B cell (primary cell): ENCODE results near the gene SDR9C7. TPM values are rescaled to one million over a fixed set of nuclear protein-coding genes. Genes with fewer than 3 reads are reported as not detected.

Experiments
- ATAC-seq: fragments of 200-7000 bp; cut with Tn5 transposase; one replicate; pipeline ENCODE4 v1.10.0; 2021; ENCODE audit warnings: low read depth, mild to moderate bottlenecking, moderate number of reproducible peaks, moderate library complexity
- CTCF ChIA-PET: fragments of 350-600 bp; sonication (Branson Sonifier 250); formaldehyde crosslinking; loops from one replicate; lab custom pipeline; 2021; ENCODE audit warnings: antibody characterized with exemption, inconsistent platforms; lab: Charles Lee
- POLR2A ChIA-PET: fragments of 350-600 bp; sonication (Branson Sonifier 250); formaldehyde crosslinking; loops from one replicate; lab custom pipeline; 2021; ENCODE audit warnings: antibody characterized with exemption; lab: Charles Lee
- DNase-seq: peaks from one replicate; pipeline ENCODE4 v3.0.0; 2013
- H2AFZ ChIP-seq: 2 replicates; pipeline ENCODE4 v1.6.1; 2012; ENCODE audit warnings: mild to moderate bottlenecking, low read depth, low read length; ENCODE audit not compliant: insufficient read depth, poor library complexity, severe bottlenecking
- H3K27ac ChIP-seq, 2 donors: 1 replicate in 1 of 2; 2 replicates in 1 of 2; pipeline ENCODE4 v1.5.1; 2012 to 2013; ENCODE audit warnings: low read length in 2 of 2, mild to moderate bottlenecking in 2 of 2, moderate library complexity in 1 of 2
- H3K27me3 ChIP-seq, 4 experiments: fragments of 200-600 bp in 1 of 4; sonication (generic) in 1 of 4; replicated peaks in 1 of 4; 1 replicate in 2 of 4; 2 replicates in 2 of 4; pipeline versions ENCODE4 v1.6.1 to v1.7.0; 2013 to 2016; ENCODE audit warnings: low read length in 3 of 4, mild to moderate bottlenecking in 2 of 4, mixed read lengths in 1 of 4, moderate library complexity in 1 of 4; ENCODE audit not compliant: insufficient read depth in 4 of 4, control insufficient read depth in 3 of 4; ENCODE audit errors: control extremely low read depth in 1 of 4
- H3K36me3 ChIP-seq, 2 experiments: replicated peaks in 1 of 2; 1 replicate in 1 of 2; 2 replicates in 1 of 2; pipeline versions ENCODE4 v1.6.1 to v1.7.1; 2013; ENCODE audit warnings: low read length in 1 of 2; ENCODE audit not compliant: insufficient read depth in 2 of 2, control insufficient read depth in 1 of 2; ENCODE audit errors: control extremely low read depth in 1 of 2, extremely low read depth in 1 of 2
- H3K4me1 ChIP-seq, 2 donors: fragments of 200-600 bp in 1 of 2; sonication (generic) in 1 of 2; 1 replicate in 1 of 2; 2 replicates in 1 of 2; pipeline versions ENCODE4 v1.5.1 to v1.6.1; 2013 to 2017; ENCODE audit warnings: low read length in 2 of 2; ENCODE audit not compliant: control insufficient read depth in 2 of 2, insufficient read depth in 2 of 2
- H3K4me2 ChIP-seq: replicated peaks from 2 replicates; pipeline ENCODE3; 2012; ENCODE audit warnings: mild to moderate bottlenecking, low read depth, low read length; ENCODE audit not compliant: poor library complexity, severe bottlenecking
- H3K4me3 ChIP-seq, 5 experiments: fragments of 200-600 bp in 1 of 5; sonication (generic) in 1 of 5; 1 replicate in 3 of 5; 2 replicates in 2 of 5; pipeline versions ENCODE4 v1.5.1 to v1.7.0; 2011 to 2016; ENCODE audit warnings: low read length in 4 of 5, mild to moderate bottlenecking in 4 of 5, low read depth in 2 of 5, control low read depth in 1 of 5, moderate library complexity in 1 of 5; ENCODE audit not compliant: insufficient read depth in 1 of 5; ENCODE audit errors: control extremely low read depth in 1 of 5, extremely low read depth in 1 of 5
- H3K79me2 ChIP-seq: fragments of 200-600 bp; sonication (generic); one replicate; pipeline ENCODE4 v1.6.0; 2016; ENCODE audit warnings: low read length; ENCODE audit not compliant: control insufficient read depth, insufficient read depth
- H3K9ac ChIP-seq: fragments of 200-600 bp; sonication (generic); 2 replicates; pipeline ENCODE4 v1.6.1; 2017; ENCODE audit warnings: mild to moderate bottlenecking, low read length, moderate library complexity
- H3K9me3 ChIP-seq, 3 donors: one replicate each; pipeline versions ENCODE4 v1.6.1 to v1.7.1; 2013; ENCODE audit warnings: low read length in 2 of 3; ENCODE audit not compliant: control insufficient read depth in 2 of 3, insufficient read depth in 1 of 3; ENCODE audit errors: control extremely low read depth in 1 of 3
- H4K20me1 ChIP-seq: 2 replicates; pipeline ENCODE4 v1.6.0; 2012; ENCODE audit warnings: mild to moderate bottlenecking, low read length; ENCODE audit not compliant: insufficient read depth, control insufficient read depth, poor library complexity, severe bottlenecking
- H3K27ac Mint-ChIP-seq: one replicate; pipeline ENCODE4 v1.8.0; 2021; ENCODE audit warnings: mixed read lengths
- H3K27me3 Mint-ChIP-seq: one replicate; pipeline ENCODE4 v1.8.0; 2021; ENCODE audit warnings: mixed read lengths
- H3K4me1 Mint-ChIP-seq: one replicate; pipeline ENCODE4 v1.8.0; 2021; ENCODE audit warnings: mixed read lengths
- H3K4me3 Mint-ChIP-seq: one replicate; pipeline ENCODE4 v1.8.0; 2021; ENCODE audit warnings: mixed read lengths
- H3K9me3 Mint-ChIP-seq: one replicate; pipeline ENCODE4 v1.8.0; 2022; ENCODE audit warnings: mixed read lengths; ENCODE audit not compliant: insufficient read depth
- CTCF ChIP-seq: fragments of 200-600 bp; IDR thresholded peaks from one replicate; pipeline ENCODE4 v1.8.0; 2022; ENCODE audit warnings: antibody characterized with exemption, mild to moderate bottlenecking
- EZH2 ChIP-seq: IDR thresholded peaks from 2 replicates; pipeline ENCODE4 v1.6.1; 2012; ENCODE audit warnings: borderline replicate concordance, low read depth, mild to moderate bottlenecking, moderate library complexity, low read length; ENCODE audit not compliant: insufficient read depth, poor library complexity, severe bottlenecking
- WGBS: methylation state at CpG from one replicate; pipeline ENCODE4 v1.1.5; 2013; ENCODE audit warnings: missing lambda C conversion rate; ENCODE audit not compliant: insufficient coverage; 5-methylcytosine and 5-hydroxymethylcytosine counted together
- intact Hi-C: fragments of 100-400 bp; cut with micrococcal nuclease; formaldehyde crosslinking; loops from one replicate; pipeline ENCODE4 v1.10.0; 2022
- polyA minus RNA-seq: library from RNA; depleted of rRNA, polyadenylated mRNA; stranded (reverse); fragments of >200 nt; gene quantifications from 2 replicates; pipeline ENCODE4 v1.2.3, GENCODE V29; 2012
- polyA plus RNA-seq: library from polyadenylated mRNA; depleted of rRNA; stranded (reverse); fragments of >200 nt; gene quantifications from 2 replicates; pipeline ENCODE4 v1.2.3, GENCODE V29; 2012
- total RNA-seq, 2 donors: library from RNA; stranded (reverse); fragments of 120-200 nt in 1 of 2; gene quantifications; 1 replicate in 1 of 2; 2 replicates in 1 of 2; pipeline versions ENCODE4 v1.2.3 to v1.2.4, GENCODE V29; 2013 to 2022

The SDR9C7 gene
- total RNA-seq (0.22 TPM in 1 of 2 replicates, not detected in the other), polyA plus RNA-seq (not detected in 2 replicates), polyA minus RNA-seq (not detected in 2 replicates)
- not detected for total RNA-seq (2013)

GRCh38 chr12:56933826-56934625 lies at the start of gene SDR9C7:
Gene SDR9C7, minus strand, starts transcription at chr12:56934408. Its CDS starts 147 bp downstream, at chr12:56934261.
- Histone ChIP-seq H3K79me2 (no peaks in the 10 kb centered on the region), H3K4me2 (no peak within 1 kb of the TSS), H3K4me1 (peaks cover 4 to 7% of the 10 kb centered on the region in 2 donors), H3K4me3 (no peak within 1 kb of the TSS), H2AFZ (no peak within 1 kb of the TSS), H3K27me3 (peaks cover 0 to 11% (median 0%) of the 10 kb centered on the region in 4 experiments), H3K9me3 (no peaks in the 10 kb centered on the region), H3K27ac (no peak within 1 kb of the TSS), H3K36me3 (no peaks in the 10 kb centered on the region), H4K20me1 (no peaks in the 10 kb centered on the region), H3K9ac (no peak within 1 kb of the TSS)
- DNase-seq (no peak), ATAC-seq (no peak)
- no peak within 1 kb of the TSS for H3K27ac Mint-ChIP-seq
- no peaks in the 10 kb centered on the region for H3K9me3 Mint-ChIP-seq
- CTCF ChIA-PET, result no interaction called here
- 90% methylated on average over 13 of the region's 15 CpGs for WGBS
- H3K27me3 Mint-ChIP-seq, result no peaks in the 10 kb centered on the region
- H3K4me1 Mint-ChIP-seq, result peaks cover 5% of the 10 kb centered on the region
- H3K4me3 Mint-ChIP-seq, result no peak within 1 kb of the TSS
- POLR2A ChIA-PET, result no interaction called here
- intact Hi-C loops, result no loop called here
- TF ChIP-seq CTCF, result no peak
- TF ChIP-seq EZH2, result no peak

GRCh38 chr12:56983386-56983785 lies 49.2 kb upstream of the SDR9C7 start:
- H3K27ac Mint-ChIP-seq, result no peak overlapping the region
- POLR2A ChIA-PET, result no interaction called here
- Histone ChIP-seq H3K27me3 (peaks cover 0 to 8% (median 2%) of the 10 kb centered on the region in 4 experiments), H3K9me3 (no peaks in the 10 kb centered on the region), H3K4me3 (no peak overlapping the region), H3K9ac (no peak overlapping the region), H3K4me2 (no peak overlapping the region), H3K36me3 (no peaks in the 10 kb centered on the region), H2AFZ (no peak overlapping the region), H3K27ac (no peak overlapping the region), H4K20me1 (no peaks in the 10 kb centered on the region), H3K79me2 (no peaks in the 10 kb centered on the region), H3K4me1 (peaks cover 0 to 8% of the 10 kb centered on the region in 2 donors)
- peaks cover 4% of the 10 kb centered on the region for H3K4me1 Mint-ChIP-seq
- H3K4me3 Mint-ChIP-seq, result no peak overlapping the region
- intact Hi-C loops, result no loop called here
- 93% methylated on average over 4 of the region's 4 CpGs for WGBS
- CTCF ChIA-PET, result interaction anchor here (1.3 to 1.6 kb wide), 2 partner anchors 11 to 18 kb away, joined by 3 read pairs; a partner anchor contains a TSS
- ATAC-seq (no peak), DNase-seq (peak; percentile 4)
- TF ChIP-seq CTCF (no peak), EZH2 (no peak)
- H3K9me3 Mint-ChIP-seq, result no peaks in the 10 kb centered on the region
- H3K27me3 Mint-ChIP-seq, result no peaks in the 10 kb centered on the region
